HEK293 (cell line): Measurements from ENCODE around the gene DBH.

Source experiments
- CTCF ChIP-seq: fragments of 450-650 bp; formaldehyde crosslinking; IDR thresholded peaks from 2 replicates; pipeline ENCODE4 v1.5.1; 2016; ENCODE audit warnings: missing biosample characterization, missing genetic modification characterization
- HOXA7 ChIP-seq: sonication (generic); formaldehyde crosslinking; IDR thresholded peaks from 2 replicates; pipeline ENCODE4 v1.8.1; 2022; ENCODE audit warnings: missing genetic modification reagents, borderline replicate concordance
- KLF8 ChIP-seq: fragments of 450-650 bp; formaldehyde crosslinking; IDR thresholded peaks from 2 replicates; pipeline ENCODE4 v1.5.1; 2016; ENCODE audit warnings: missing biosample characterization, missing genetic modification characterization
- ZBTB26 ChIP-seq: fragments of 450-650 bp; formaldehyde crosslinking; optimal IDR thresholded peaks from 2 replicates; pipeline ENCODE3; 2016; ENCODE audit warnings: missing biosample characterization, mild to moderate bottlenecking, missing genetic modification characterization
- ZNF146 ChIP-seq: fragments of 450-650 bp; formaldehyde crosslinking; IDR thresholded peaks from 2 replicates; pipeline ENCODE4 v1.5.1; 2016; ENCODE audit warnings: missing biosample characterization, missing genetic modification characterization
- ZNF23 ChIP-seq: fragments of 450-650 bp; formaldehyde crosslinking; IDR thresholded peaks from 2 replicates; pipeline ENCODE4 v1.5.1; 2016; ENCODE audit warnings: missing biosample characterization, missing genetic modification characterization, borderline replicate concordance
- ZNF24 ChIP-seq: fragments of 450-650 bp; formaldehyde crosslinking; IDR thresholded peaks from 2 replicates; pipeline ENCODE4 v1.5.1; 2016; ENCODE audit warnings: missing biosample characterization, missing genetic modification characterization
- ZNF521 ChIP-seq: fragments of 450-650 bp; formaldehyde crosslinking; IDR thresholded peaks from 2 replicates; pipeline ENCODE4 v1.5.1; 2017; ENCODE audit warnings: missing biosample characterization, mild to moderate bottlenecking, missing genetic modification characterization
- ZNF692 ChIP-seq: fragments of 450-650 bp; formaldehyde crosslinking; IDR thresholded peaks from 2 replicates; pipeline ENCODE4 v1.5.1; 2016; ENCODE audit warnings: missing biosample characterization, missing genetic modification characterization

- no peak for TF ChIP-seq ZNF23 (tag by site-specific recombination)
- TF ChIP-seq CTCF (tag by site-specific recombination): no peak
- TF ChIP-seq HOXA7 (CRISPR knock-in tag): no peak
- TF ChIP-seq ZNF692: no peak
- TF ChIP-seq ZNF146: no peak
- no peak for TF ChIP-seq KLF8
- no peak for TF ChIP-seq ZBTB26
- no peak for TF ChIP-seq ZNF521 (tag by site-specific recombination)
- no peak for TF ChIP-seq ZNF24
Measured at GRCh38 chr9:133666387-133666786, 30.2 kb downstream of the DBH start.
